NCI-H1092 treated with DMSO at 0.1 percent for 48 hours (cell line): ENCODE data around the gene FGR.
A peak's percentile ranks its signal among the peaks of the same experiment; 100 is the strongest.
"Not testable (repeated sequence)": the region's sequence is repeated elsewhere in the genome, so short reads cannot be mapped to it uniquely, and the experiment has no call there.

Experiments
- DNase-seq: peaks from one replicate; lab custom pipeline; 2025; lab: John Stamatoyannopoulos, UW

The FGR gene

DNA sequence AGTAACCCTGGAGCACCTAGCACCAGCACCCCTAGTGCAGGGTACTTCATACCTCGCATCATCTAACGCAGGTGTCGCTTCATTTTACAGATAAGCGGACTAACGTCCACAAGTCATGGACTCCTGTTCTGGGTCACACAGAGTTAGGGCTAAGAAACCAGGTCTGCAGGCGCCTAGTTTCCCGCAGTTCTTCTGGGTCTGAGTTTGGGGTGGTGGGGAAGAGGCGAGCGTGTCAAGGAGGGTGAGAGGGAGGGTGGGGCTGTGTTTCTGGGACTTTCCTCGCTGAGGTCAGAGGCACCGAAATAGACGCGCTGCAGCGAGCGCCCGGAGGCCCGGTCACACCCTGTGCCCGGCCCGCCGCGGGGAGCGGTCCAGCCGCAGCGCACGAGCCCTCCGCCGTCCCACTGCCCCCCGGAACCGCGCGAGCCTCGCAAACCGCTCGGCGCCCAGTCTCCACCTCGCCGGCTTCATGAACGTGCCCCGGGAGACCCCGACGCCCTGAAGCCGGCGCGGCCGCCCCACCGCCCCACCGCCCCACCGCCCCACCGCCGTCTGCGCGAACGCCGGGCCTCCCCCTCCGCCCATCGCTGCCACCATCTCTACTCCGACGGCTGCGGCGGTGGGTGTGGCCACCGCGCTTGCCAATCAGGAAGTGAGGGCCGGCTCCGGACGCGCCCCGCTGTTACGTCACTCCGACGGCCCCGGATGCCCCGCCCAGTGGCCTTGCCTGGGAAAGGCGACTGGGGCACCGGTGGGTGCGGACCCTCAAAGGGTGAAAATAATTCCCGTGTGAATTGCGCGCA, 24.7 kb upstream of the FGR start:
- DNase-seq, result peak; percentile 82

DNA sequence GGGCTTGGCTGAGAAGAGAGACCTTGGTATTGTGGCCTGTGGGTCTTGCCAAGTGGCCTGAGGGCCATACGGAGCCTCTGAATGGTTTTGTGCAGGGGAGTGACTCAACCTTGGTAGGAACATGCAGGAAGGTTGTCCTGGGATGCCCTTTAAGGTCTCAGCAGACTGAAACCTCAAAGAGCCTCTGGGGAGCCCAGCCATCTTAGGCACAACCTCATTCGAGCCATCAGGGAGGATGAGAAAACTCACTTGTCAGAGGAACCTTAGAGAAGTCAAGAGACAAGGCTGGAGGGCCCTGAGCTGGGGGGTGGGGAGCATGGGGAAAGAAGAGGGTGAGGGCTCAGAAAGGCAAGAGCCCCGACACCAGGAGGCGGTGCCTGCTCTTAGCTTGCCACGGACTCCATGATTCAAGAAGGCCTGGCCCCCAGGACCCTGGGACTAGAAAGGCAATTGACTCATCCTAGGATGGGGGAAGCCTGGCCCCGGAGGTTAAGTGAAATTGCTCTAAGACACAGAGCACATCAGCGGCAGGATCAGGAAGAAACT, 24.0 kb upstream of the FGR start:
- no peak for DNase-seq

DNA sequence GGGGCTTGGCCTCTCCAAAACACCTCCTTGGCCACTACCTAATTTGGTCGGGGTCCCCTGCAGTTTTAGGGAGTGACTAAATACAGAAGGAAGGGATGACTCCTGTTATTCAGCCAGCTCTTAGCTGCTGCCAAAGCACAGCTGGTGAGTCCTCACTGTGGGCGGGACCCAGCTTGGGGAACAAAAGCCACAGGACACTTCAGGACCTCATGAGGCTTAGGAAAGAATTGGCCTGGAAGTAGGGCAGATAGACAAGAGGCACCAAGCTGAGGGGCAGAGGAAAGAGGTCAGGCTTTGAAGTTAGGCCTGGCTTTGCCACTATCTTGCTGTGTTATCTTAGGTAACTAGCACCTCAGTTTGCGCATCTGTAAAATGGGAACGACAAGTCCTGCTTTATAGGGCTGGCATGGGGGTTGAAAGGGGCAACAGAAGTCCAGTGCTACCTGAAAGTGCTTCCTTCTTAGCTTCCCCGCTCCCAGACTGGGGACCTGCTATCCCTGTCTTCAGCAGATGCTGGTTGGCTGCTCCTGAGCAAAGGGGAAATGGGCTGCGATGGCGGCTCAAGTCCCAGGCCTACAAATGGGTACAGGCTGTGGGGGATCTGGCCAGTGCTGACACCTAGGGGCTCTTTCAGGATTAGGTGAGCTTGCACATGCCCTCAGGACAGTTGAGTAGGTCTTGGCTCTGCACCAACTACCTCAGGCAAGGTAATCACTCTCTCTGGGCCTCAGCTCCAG, 21.3 kb upstream of the FGR start:
- DNase-seq, result no peak

DNA sequence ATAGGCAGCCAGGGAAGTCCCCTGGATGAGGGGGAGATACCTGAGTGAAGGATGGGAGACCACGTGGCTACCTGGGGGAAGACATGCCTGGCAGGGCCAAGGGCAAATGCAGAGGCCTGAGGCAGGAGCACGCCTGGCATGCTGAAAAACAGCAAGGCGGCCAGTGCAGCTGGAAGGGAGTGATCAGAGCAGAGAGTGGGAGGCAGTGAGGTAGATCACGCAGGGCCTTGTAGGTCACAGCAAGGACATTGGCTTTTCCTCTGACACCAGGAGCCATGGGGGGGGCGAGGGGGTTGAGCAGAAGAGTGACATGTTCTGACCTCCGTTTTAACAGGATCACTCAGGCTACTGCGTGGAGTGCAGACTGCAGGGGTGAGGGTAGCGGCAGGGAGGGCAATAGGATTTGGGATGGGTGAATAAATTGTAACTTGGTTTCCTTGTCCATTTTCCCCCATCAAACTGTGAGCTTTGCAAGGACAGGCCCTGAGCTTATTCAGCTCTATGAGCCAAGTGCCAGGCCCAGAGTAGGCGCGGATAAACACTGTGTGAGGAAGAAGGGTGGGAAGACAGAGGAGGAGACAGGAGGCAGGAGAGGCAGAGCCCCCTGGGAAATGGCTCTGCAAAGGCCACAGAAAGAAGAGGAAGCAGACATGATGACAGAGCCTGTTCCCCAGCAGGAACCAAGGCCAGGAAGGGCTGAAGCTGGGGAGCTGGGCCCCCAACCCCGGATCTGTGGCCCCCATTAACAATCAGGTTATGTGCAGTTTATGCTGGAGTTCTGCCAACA, 20.4 kb upstream of the FGR start:
- no peak for DNase-seq

DNA sequence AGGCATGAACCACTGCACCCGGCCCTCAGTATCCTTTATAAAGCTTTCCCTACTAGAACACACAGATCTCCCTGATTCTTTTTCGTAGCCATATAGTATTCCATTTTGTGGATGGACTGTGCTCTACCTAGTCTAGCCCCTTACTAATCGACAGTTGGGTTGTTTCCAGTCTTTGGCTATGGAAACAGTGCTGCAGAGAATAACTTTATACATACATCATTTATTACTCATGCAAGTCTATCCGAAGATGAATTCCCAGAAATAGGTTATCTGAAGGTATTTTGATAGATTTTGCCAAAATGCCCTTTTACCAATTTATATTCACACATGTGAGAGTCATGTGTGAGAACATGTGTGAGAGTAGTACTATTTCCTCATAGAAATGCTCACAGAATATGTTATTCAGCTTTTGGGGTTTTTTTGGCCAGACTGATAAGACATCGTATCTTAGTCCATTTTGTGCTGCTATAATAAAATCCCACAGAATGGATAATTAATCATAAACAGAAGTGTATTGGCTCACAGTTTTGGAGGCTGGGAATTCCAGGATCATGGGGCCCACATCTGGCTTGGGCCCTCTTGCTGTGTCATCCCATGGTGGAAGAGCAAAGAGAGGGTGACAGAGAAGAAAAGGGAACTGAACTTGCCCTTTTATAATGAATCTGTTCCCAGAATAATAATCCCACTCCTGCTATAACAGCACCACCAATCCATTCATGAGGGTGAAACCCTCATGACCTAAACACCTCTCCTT, 17.3 kb upstream of the FGR start:
- DNase-seq, result no peak

DNA sequence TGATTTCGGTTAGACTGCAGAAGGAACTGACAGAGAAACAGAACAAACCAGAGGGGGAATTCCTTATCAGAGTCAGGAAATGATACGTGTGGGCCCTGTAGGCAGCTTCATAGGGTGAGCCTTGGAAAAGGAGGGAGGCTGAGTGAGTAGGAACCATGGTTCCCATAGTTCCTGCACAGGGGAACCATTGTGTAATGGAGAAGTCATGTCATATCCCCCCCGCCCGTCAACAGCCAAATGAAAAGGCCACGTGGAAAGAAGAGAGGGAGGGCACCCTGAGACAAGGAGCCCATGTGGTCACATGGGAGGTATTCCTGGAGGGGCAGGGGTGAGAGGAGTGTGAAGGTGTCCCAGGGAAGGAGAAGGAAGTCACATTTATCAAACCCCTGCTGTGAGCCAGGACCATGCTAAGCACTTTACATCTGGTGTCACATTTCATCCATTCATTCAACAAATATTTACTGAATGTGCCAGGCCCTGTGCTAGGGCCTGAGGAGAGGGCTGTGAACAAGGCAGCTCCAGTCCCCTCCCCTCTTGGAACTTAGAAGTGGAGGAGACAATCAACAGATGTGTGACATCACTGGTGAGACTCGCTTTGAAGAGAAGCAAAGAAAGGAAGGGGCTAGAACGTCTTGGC, 15.7 kb upstream of the FGR start:
- no peak for DNase-seq

DNA sequence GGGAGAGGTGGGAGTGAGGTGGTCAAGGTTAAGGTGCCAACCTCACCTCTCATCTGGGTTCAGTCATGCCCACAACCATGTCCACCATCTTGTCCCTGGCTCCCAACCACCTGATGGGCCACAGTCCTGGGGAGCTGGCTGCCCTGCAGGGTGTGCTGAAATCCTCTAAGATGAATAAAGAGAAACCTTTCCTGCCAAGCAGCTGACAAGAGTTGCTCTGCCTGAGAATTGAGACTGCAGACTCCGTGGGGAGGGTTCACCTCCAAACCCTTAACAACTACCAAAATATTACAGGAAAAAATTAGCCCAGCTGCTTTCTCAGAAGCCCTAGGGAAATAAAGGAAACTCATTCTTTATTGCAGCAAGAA, 15.2 kb upstream of the FGR start:
- DNase-seq, result no peak

DNA sequence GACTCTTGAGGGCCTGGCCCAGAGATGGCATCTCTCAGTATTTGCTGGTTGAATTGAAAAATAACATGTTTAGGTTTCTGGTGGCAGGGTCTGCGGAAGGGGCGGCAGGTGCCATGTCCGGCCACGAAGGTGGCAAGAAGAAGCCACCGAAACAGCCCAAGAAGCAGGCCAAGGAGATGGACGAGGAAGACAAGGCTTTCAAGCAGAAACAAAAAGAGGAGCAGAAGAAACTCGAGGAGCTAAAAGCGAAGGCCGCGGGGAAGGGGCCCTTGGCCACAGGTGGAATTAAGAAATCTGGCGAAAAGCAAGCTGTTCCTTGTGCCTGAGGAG, 14.3 kb upstream of the FGR start:
- no peak for DNase-seq

DNA sequence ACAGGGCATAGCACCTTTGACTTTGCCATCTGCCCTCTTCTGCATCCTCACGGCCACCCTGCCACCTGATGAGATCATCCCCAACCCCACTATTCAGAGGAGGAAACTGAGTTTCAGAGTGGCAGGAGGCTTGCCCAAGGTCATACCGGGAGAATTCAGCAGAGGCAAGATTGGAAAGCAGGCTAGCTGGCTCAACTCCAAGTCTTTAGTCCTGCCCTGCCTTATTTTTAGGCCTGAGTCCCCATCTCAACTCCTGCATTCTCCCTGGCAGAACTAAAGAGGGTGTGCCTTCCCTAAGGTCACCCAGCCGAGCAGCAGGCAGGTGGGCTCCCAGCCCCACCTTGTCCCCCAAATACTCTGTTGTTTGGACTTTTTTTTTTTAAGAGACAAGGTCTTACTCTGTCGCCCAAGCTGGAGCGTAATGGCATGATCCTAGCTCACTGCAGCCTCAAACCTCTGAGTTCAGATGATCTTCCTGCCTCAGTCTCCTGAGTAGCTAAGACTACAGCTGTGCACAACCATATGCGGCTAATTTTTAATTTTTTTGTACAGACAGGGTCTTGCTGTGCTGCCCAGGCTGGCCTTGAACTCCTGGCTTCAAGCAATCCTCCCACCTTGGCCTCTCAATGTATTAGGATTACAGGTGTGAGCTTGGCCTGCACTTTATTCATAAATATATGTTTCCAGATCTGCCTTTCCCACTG, 13.8 kb upstream of the FGR start:
- DNase-seq, result no peak

DNA sequence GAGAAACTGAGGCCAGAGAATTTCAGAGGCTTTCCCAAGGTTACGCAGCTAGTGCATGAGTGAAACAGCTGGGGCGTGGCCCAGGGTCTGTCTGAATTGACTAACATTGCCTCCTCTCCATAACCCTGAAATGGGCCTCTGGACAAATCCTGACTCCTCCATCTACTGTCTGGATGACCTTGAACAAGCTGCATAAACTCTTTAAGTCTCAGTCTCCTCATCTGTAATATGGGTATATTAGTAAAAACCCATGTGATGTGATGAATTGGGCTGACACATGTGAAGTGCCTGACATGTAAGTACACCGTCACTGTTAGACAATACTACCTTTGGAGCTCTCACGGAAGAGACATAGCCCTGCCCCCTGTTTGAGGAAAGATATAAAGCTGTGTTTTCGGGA, 12.3 kb upstream of the FGR start:
- DNase-seq, result no peak

DNA sequence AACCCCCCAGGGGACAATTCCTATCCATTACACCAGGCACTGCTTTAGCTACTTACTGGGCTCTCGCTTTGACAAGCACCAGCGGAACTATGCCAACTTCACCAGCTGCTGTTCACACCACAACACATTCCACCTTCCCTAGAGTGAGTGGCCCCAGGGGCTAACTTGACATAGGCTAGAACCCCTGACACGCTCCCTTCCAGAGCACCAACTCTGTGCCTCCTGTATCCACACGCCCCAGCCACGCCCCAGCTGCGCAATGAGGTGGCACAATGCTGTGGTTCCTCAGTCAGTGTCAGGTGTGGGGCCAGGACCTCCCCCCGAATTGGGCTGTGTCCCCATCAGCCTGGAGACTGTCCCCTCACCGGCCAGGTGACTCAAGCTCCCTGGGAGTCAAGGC, 11.7 kb upstream of the FGR start:
- DNase-seq, result no peak

DNA sequence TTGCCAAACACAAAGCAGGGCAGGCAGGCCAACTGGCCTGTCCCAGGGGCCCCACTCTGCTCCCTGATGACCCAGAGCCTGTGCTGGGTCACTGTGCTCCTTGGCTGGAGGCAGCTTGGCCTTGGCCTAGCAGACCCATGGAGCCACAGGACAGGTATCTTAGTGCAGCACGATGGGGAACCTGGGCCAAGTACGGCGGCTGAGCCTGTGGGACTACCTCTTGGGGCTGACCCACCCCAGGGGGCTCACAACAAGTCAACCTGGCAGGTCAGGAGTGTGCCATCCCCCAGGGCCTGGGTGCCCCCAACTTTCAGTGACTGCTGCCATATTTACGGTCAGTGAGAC, 10.1 kb upstream of the FGR start:
- DNase-seq, result no peak

DNA sequence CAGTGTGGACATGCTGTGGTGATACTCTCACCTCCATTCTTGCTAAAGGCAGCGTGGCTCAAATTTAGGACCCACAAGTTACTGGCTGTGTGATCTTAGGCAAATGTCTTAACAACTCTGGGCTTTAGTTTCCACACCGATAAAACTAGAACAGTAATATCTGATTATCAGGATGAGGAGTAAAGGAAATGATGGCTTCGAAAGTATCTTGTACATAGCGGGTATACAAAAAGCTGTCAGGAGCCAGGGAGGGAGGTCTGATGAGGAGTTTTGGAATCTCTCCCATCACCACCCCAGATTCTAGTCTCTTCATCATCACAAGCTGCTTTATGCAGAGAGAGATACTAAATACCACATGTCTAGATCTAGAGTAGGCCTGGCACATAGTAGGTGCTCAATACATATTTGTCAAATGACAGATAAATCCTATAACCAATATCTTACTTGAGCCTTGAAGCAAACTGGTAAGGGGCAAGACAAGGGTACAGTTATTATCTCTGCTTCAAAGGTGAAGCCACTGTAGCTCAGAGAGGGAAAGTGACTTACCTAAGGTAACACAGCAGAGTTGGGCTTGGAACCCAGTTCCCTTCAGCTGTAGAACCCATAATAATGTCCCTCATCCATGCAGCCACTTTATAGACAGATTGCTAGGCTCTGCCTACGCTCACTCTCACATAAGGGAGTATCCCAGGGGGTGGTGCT, 9.5 kb upstream of the FGR start:
- no peak for DNase-seq

DNA sequence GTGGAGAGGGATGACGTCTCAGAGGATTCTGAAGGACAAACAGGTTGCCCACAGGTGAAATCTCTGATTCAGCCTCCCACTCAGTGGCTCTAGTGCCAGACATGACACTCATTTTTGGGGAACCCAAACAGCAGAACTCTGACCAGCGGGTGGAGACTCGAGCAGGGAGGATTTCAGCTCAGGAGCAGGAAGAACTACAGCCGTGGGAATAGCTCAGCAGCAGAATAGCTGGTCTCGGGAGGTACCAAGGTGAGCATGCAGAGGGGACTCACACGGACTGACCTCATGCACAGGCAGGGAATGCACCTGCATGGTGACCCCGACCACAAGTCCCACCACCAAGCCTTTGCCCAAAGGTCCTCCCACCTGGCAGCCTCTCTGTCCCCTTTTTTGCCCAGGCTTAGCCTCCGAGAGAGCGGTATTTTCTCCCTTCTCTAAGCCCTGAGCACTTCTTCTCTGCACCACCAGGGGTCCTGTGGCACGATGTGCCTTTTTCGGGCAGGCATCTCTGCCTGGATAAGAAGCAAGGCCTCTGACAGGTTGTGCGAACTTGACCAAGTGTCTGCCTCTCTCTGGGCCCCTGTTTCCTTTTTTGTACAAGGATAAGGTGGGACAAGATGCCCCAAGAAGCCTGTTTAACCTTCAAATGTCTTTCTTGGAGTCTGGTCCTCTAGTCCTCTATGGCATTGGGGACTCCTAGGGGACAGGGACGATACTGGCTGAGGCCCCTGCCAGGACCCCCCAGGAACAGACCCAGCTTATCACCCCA, 8.8 kb upstream of the FGR start:
- DNase-seq, result peak; percentile 23

DNA sequence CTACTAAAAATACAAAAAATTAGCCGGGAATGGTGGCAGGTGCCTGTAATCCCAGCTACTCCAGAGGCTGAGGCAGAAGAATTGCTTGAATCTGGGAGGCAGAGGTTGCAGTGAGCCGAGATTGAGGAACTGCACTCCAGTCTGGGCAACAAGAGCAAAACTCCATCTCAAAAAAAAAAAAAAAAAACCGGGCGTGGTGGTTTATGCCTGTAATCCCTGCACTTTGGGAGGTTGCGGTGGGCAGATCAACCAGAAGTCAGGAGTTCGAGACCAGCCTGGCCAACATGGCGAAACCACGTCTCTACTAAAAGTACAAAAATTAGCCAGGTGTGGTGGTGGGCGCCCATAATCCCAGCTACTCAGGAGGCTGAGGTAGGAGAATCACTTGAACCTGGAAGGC, 5.5 kb upstream of the FGR start:
- not testable (repeated sequence) for DNase-seq

DNA sequence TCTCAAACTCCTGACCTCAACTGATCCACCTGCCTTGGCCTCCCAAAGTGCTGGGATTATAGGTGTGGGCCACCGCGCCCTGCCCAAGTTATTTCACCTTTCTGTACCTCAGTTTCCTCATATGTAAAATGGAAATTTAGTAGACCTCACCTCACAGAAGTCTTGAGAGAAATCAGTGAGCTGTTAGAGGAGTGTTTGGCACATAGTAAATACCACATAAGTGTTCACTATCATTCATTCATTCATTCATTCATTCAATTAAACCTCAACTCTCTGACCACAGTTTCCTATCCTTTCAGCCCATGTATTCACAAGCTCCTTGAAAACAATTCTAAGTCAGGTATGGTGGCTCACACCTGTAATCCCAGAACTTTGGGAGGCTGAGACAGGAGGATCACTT, 3.8 kb upstream of the FGR start:
- DNase-seq, result no peak

DNA sequence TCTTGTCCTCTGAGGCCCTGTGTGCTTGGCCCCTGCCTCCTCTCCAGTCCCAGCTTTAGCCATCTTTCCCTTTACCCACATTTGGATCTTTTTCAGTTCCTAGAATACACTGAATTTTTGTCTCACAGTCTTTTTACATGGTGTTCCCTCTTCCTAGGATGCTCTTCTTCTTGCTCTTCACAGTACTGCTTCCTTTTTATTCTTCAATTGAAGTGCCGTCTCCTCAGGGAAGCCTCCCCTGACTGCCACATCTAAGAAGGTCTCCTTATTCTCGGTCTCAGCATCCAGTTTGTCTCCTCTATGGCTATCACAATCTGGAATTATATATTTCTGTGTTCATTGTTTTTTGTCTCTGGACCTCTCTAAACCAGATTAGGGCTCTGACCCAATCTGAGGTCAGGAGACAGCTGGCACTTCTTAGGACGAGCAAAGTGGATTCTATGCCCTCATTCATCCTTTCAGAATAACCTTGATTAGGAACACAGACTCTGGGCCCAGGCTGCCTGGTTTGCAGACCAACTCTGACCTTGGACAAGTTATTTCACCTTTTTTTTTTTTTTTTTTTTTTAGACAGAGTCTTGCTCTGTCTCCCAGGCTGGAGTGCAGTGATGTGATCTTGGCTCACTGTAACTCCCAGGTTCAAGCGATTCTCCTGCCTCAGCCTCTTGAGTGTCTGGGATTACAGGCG, 3.2 kb upstream of the FGR start:
- no peak for DNase-seq

DNA sequence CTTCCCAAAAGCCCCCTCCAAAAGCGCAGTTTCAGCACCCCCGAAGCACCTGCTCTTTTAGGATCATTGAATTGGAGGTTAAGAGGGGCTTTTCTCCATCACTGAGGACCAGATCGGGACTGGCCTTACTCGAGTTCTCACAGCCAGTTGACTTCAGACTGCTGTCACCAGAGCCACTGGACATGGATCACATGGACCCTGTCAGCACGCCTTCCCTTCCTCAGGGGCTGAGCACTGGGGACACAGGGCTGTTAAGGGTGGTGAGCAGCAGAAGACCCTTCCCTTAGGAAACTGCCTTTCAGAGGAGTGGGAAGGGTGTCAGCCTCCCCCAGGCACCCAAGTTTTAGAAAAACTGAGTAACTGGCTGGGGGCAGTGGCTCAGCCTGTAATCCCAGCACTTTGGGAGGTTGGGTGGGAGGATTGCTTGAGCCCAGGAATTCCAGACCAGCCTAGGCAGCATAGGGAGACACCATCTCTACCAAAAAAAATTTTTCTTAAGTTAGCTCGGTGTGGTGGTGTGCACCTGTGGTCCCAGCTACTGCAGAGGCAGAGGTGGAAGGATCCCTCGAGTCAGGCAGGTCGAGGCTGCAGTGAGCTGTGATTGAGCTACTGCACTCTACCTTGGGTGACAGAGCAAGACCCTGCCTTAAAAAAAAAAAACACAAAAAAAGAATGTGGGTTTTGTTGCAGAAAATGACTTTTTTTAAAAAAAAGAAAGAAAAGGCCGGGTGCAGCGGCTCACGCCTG, 584 bp upstream of the FGR start:
- no peak for DNase-seq
